ENCODE results near the gene KCNAB3. TPM values are rescaled to one million over a fixed set of nuclear protein-coding genes. Genes with fewer than 3 reads are reported as not detected.

Gene KCNAB3
- total and polyA plus RNA-seq, 9 of the 15 experiments (the other 6 are each of a cell fraction or from before 2014, with no cell fraction given): 0.03 to 2.5 (median 1.1) TPM

DNA sequence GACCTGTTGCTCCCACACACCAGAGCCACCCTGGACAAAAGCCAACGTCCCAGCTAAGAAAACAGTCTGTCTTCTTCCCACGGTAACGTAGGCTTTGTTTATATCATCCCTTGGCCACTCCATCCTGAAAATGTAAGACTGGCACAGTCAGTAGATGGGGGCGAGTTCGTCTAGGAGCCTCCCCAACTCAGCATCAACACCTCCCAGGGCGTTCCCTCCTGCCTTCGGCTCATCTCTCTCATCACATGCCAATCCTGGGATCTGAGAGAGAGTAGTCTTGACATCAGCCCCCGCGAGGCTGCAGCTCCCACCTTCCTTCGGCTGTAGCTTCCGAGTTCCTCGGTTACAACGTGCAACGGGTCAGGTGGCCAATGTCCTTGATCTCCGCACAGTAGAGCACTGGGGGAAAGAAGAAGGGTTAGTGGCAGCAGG, 14.5 kb downstream of the KCNAB3 start:
- BruUV-seq (replicated peaks): TSS peak; percentile 72
- Histone ChIP-seq H3K4me2 (ENCODE audit: insufficient read depth, low read length) (peak overlapping the region; percentile 87), H3K27me3 (ENCODE audit: control insufficient read depth in 2 of 2, insufficient read depth in 2 of 2, low read length in 2 of 2) (no peaks in the 10 kb centered on the region), H3K4me1 (replicated peaks in 1 of 2; ENCODE audit: control insufficient read depth in 2 of 2, insufficient read depth in 2 of 2, low read length in 2 of 2) (peaks cover 18 to 24% of the 10 kb centered on the region in 2 experiments; a peak in 4 of 5 replicates), H3K9me1 (ENCODE audit: control insufficient read depth, insufficient read depth, low read length) (no peaks in the 10 kb centered on the region), H4K20me1 (replicated peaks; ENCODE audit: control insufficient read depth, insufficient read depth, low read length) (no peaks in the 10 kb centered on the region), H3K4me3 (peak overlapping the region; percentile 46), H3K27ac (ENCODE audit: extremely low read depth, low read depth, low read length) (peak overlapping the region; percentile 88; the same call in 2 of the 3 replicates), H2AFZ (ENCODE audit: low read depth, low read length) (peak overlapping the region; percentile 89), H3K36me3 (ENCODE audit: control insufficient read depth, insufficient read depth, low read length) (peaks cover 16% of the 10 kb centered on the region; the same call in 2 of the 3 replicates), H3K9me3 (replicated peaks; ENCODE audit: control insufficient read depth, insufficient read depth, low read depth, low read length) (no peaks in the 10 kb centered on the region), H3K79me2 (ENCODE audit: control insufficient read depth, insufficient read depth, low read length) (peaks cover 8% of the 10 kb centered on the region; the same call in 1 of the 3 replicates), H3K9ac (ENCODE audit: insufficient read depth in 1 of 2, low read depth in 2 of 2, low read length in 2 of 2) (peak overlapping the region; percentile 46 to 92)
- DNase-seq (ENCODE audit: extremely low read depth in 1 of 4, low spot score in 3 of 4) (no peak), ATAC-seq (peak; percentile 58), FAIRE-seq (no peak)
- in situ Hi-C loops (cut with MboI) (loop anchor here (5.0 kb wide), 1 partner anchor 72 kb away; no protein-coding TSS in a partner anchor), intact Hi-C loops (cut with micrococcal nuclease) (no loop called here)
- ChIA-PET POLR2A (interaction anchor here (0.7 to 1.7 kb wide), 3 partner anchors 14 to 289 kb away, joined by 3 to 8 read pairs (median 5); partner anchors contain the start of genes CNTROB and TRAPPC1), CTCF (ENCODE audit: low intra/inter-chr PET ratio) (interaction anchor here (0.7 to 3.9 kb wide), 2 partner anchors 74 to 84 kb away, joined by 5 to 52 read pairs; no protein-coding TSS in a partner anchor)
- 0% methylated on average over 8 of the region's 15 CpGs for WGBS (ENCODE audit: insufficient coverage, low coverage, missing lambda C conversion rate)
- TF ChIP-seq, protein P1, sequence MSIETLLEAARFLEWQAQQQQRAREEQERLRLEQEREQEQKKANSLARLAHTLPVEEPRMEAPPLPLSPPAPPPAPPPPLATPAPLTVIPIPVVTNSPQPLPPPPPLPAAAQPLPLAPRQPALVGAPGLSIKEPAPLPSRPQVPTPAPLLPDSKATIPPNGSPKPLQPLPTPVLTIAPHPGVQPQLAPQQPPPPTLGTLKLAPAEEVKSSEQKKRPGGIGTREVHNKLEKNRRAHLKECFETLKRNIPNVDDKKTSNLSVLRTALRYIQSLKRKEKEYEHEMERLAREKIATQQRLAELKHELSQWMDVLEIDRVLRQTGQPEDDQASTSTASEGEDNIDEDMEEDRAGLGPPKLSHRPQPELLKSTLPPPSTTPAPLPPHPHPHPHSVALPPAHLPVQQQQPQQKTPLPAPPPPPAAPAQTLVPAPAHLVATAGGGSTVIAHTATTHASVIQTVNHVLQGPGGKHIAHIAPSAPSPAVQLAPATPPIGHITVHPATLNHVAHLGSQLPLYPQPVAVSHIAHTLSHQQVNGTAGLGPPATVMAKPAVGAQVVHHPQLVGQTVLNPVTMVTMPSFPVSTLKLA (conservative IDR thresholded peaks at IDR 0.05): peak in 1 of 2 experiments; percentile 6; a peak in 1 of 4 replicates
- TF ChIP-seq SP1 (CRISPR knock-in tag; IDR thresholded peaks at IDR 0.05): no peak
- no peak for TF ChIP-seq ZNF699 (CRISPR knock-in tag; IDR thresholded peaks at IDR 0.05; ENCODE audit: insufficient replicate concordance)
- TF ChIP-seq, protein P2, sequence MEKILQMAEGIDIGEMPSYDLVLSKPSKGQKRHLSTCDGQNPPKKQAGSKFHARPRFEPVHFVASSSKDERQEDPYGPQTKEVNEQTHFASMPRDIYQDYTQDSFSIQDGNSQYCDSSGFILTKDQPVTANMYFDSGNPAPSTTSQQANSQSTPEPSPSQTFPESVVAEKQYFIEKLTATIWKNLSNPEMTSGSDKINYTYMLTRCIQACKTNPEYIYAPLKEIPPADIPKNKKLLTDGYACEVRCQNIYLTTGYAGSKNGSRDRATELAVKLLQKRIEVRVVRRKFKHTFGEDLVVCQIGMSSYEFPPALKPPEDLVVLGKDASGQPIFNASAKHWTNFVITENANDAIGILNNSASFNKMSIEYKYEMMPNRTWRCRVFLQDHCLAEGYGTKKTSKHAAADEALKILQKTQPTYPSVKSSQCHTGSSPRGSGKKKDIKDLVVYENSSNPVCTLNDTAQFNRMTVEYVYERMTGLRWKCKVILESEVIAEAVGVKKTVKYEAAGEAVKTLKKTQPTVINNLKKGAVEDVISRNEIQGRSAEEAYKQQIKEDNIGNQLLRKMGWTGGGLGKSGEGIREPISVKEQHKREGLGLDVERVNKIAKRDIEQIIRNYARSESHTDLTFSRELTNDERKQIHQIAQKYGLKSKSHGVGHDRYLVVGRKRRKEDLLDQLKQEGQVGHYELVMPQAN (IDR thresholded peaks at IDR 0.05; ENCODE audit: borderline replicate concordance): 0 out of 2 replicates have a peak, but pooled peaks have one; percentile 47
- no peak for TF ChIP-seq ZNF431 (CRISPR knock-in tag; IDR thresholded peaks at IDR 0.05)
- TF ChIP-seq, protein P3, sequence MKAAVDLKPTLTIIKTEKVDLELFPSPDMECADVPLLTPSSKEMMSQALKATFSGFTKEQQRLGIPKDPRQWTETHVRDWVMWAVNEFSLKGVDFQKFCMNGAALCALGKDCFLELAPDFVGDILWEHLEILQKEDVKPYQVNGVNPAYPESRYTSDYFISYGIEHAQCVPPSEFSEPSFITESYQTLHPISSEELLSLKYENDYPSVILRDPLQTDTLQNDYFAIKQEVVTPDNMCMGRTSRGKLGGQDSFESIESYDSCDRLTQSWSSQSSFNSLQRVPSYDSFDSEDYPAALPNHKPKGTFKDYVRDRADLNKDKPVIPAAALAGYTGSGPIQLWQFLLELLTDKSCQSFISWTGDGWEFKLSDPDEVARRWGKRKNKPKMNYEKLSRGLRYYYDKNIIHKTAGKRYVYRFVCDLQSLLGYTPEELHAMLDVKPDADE (conservative IDR thresholded peaks at IDR 0.05; ENCODE audit: control insufficient read depth, low read depth, low read length): 0 out of 2 replicates have a peak, but pooled peaks have one; percentile 30
- TF ChIP-seq HDAC2 (IDR thresholded peaks at IDR 0.05): 0 out of 2 replicates have a peak, but pooled peaks have one; percentile 16
- no peak for TF ChIP-seq ZNF561 (CRISPR knock-in tag; conservative IDR thresholded peaks at IDR 0.05)
- TF ChIP-seq BRCA1 (IDR thresholded peaks at IDR 0.05): no peak
- no peak for TF ChIP-seq BRCA1 (CRISPR knock-in tag; IDR thresholded peaks at IDR 0.05)
- TF ChIP-seq TBL1XR1 (IDR thresholded peaks at IDR 0.05; ENCODE audit: low read length in 2 of 2): no peak
- 0 out of 2 replicates have a peak, but pooled peaks have one; percentile 6 for TF ChIP-seq ZBTB1 (CRISPR knock-in tag; IDR thresholded peaks at IDR 0.05; ENCODE audit: borderline replicate concordance, low read depth)
- no peak for TF ChIP-seq CHCHD3 (CRISPR knock-in tag; IDR thresholded peaks at IDR 0.05)
- TF ChIP-seq ZNF197 (CRISPR knock-in tag; IDR thresholded peaks at IDR 0.05; ENCODE audit: low read depth): no peak
- TF ChIP-seq ZFP1 (CRISPR knock-in tag; IDR thresholded peaks at IDR 0.05): no peak
- TF ChIP-seq ZNF232 (CRISPR knock-in tag; IDR thresholded peaks at IDR 0.05): 0 out of 2 replicates have a peak, but pooled peaks have one; percentile 37
- 0 out of 2 replicates have a peak, but pooled peaks have one; percentile 50 for TF ChIP-seq FOXK1 (CRISPR knock-in tag; IDR thresholded peaks at IDR 0.05; ENCODE audit: borderline replicate concordance)

Measured in K562 (cell line).